Testis (tissue), 3 donors: ENCODE results near the gene GOT1. TPM values are rescaled to one million over a fixed set of nuclear protein-coding genes. Genes with fewer than 3 reads are reported as not detected.
A peak's percentile ranks its signal among the peaks of the same experiment; 100 is the strongest.

Experiments used
- DNase-seq: peaks from one replicate; pipeline ENCODE4 v3.0.0-alpha.2; 2019
- H3K27ac ChIP-seq, 2 donors: fragments of 200-600 bp; sonication (generic); one replicate each; pipeline ENCODE4 v1.5.1; 2019
- H3K27me3 ChIP-seq: fragments of 200-600 bp; sonication (generic); one replicate; pipeline ENCODE4 v1.5.1; 2019
- H3K36me3 ChIP-seq: fragments of 200-600 bp; sonication (generic); one replicate; pipeline ENCODE4 v1.5.1; 2017; ENCODE audit warnings: low read depth; ENCODE audit errors: missing control alignments
- H3K4me1 ChIP-seq: fragments of 200-600 bp; sonication (generic); one replicate; pipeline ENCODE4 v1.5.1; 2019
- H3K4me3 ChIP-seq, 2 donors: fragments of 200-600 bp; sonication (generic); one replicate each; pipeline ENCODE4 v1.5.1; 2017 to 2019
- H3K9me3 ChIP-seq: fragments of 200-600 bp; sonication (generic); one replicate; pipeline ENCODE4 v1.5.1; 2017
- POLR2A ChIP-seq: fragments of 450-650 bp; IDR thresholded peaks from one replicate; pipeline ENCODE4 v1.6.1; 2017; ENCODE audit warnings: antibody characterized with exemption, mild to moderate bottlenecking, moderate library complexity
- WGBS, 2 donors: methylation state at CpG; one replicate each; pipeline ENCODE4 v1.1.5; 2018; 5-methylcytosine and 5-hydroxymethylcytosine counted together
- intact Hi-C: fragments of 100-400 bp; cut with DNase I; formaldehyde crosslinking; loops from one replicate; pipeline ENCODE4 v1.15.1; 2023; ENCODE audit warnings: low total_unique reads
- polyA plus RNA-seq: library from polyadenylated mRNA; stranded (reverse); fragments of 350-450 nt; fragmentation: Illumina TruSeq; extraction: RNeasy Lipid Tissue Mini Kit (QIAGEN cat#74804); gene quantifications from one replicate; pipeline ENCODE4 v1.2.3, GENCODE V29; 2014; ENCODE audit warnings: low read depth, low replicate concordance; ENCODE audit not compliant: insufficient read depth
- total RNA-seq, 2 donors: library from RNA; depleted of rRNA; stranded (reverse); fragments of >200 nt; gene quantifications; one replicate each; pipeline ENCODE4 v1.2.3, GENCODE V29; 2016
- TF ChIP-seq, protein P1 (sequence below), 3 experiments: fragments of 450-650 bp in 2 of 3; fragments of 200-600 bp in 1 of 3; sonication (generic) in 1 of 3; IDR thresholded peaks; one replicate each; pipeline ENCODE4 v1.5.1; 2016 to 2019; ENCODE audit warnings: antibody characterized with exemption in 3 of 3, mild to moderate bottlenecking in 2 of 3, moderate library complexity in 1 of 3

GOT1 gene
- total and polyA plus RNA-seq, 3 donors from 2014 or later: 34.3 to 121 (median 38.3) TPM

DNA sequence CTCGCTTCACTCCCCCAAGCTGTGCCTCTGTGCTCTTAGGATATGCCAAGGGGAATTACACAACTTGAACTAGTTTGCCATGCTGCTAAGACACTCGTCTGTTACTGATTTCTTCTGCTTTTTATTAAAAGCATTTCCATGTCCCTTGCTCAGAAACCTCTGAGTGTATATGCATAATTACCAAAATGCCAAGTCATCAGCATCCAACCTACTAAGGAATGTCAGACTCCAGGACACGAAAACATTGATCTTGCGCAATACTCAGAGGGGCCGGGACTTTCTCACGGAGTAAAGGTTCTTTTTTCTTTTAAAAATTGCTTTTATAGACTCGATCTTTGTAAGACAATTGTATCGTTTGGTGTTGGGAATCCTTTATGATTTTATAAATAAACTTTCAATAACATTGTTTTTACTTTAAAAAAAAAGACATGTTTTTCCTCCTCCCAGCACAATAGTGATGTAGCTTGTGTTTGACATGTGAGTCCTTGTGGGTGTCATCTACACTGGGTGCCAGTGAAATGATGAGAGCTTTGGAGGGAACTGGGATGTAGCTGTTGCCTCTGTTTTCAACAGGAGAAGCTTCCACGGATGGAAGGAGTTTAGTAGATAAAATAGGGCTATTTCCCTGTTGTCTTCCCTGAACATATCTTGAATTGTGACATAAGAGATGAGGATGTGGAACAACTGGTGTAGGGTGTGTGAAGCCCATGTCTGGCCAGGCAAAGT lies 57.7 kb downstream of the GOT1 start:
- Histone ChIP-seq H3K27ac (no peak overlapping the region), H3K9me3 (no peaks in the 10 kb centered on the region), H3K36me3 (no peaks in the 10 kb centered on the region), H3K4me1 (no peaks in the 10 kb centered on the region), H3K27me3 (no peaks in the 10 kb centered on the region), H3K4me3 (no peak overlapping the region)
- no peak for DNase-seq
- TF ChIP-seq POLR2A: no peak
- TF ChIP-seq, protein P1, sequence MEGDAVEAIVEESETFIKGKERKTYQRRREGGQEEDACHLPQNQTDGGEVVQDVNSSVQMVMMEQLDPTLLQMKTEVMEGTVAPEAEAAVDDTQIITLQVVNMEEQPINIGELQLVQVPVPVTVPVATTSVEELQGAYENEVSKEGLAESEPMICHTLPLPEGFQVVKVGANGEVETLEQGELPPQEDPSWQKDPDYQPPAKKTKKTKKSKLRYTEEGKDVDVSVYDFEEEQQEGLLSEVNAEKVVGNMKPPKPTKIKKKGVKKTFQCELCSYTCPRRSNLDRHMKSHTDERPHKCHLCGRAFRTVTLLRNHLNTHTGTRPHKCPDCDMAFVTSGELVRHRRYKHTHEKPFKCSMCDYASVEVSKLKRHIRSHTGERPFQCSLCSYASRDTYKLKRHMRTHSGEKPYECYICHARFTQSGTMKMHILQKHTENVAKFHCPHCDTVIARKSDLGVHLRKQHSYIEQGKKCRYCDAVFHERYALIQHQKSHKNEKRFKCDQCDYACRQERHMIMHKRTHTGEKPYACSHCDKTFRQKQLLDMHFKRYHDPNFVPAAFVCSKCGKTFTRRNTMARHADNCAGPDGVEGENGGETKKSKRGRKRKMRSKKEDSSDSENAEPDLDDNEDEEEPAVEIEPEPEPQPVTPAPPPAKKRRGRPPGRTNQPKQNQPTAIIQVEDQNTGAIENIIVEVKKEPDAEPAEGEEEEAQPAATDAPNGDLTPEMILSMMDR (IDR thresholded peaks at IDR 0.05): no peak
- WGBS, 2 donors: 75 to 88% methylated on average over 9 of the region's 9 CpGs
- intact Hi-C loops: no loop called here

DNA sequence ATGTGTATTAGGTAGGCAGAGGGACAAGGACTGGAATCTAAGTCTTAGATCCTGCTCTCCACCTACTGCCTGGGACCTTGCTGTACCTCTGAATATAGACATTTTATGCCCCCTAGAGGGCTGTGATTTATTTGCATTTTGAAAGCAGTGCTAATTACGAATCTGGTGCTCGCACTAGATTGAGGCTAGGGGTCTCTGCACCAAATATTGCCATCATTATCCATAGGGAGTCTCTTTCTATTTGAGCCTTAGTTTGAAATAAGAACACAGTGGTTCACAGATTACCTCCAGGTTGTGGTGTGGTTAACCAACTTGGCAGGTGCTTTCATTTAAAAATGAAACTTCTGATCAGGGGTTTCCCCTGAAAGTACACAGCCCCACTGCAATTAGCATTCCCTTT lies 59.4 kb downstream of the GOT1 start:
- no peak overlapping the region for H3K27ac ChIP-seq
- H3K27me3 ChIP-seq: no peaks in the 10 kb centered on the region
- TF ChIP-seq, protein P1 (IDR thresholded peaks at IDR 0.05): peak in 2 of 3 experiments; percentile 19 to 22
- no peak for TF ChIP-seq POLR2A
- H3K4me1 ChIP-seq: no peaks in the 10 kb centered on the region
- H3K36me3 ChIP-seq: no peaks in the 10 kb centered on the region
- H3K4me3 ChIP-seq: no peak overlapping the region
- intact Hi-C loops: no loop called here
- no peaks in the 10 kb centered on the region for H3K9me3 ChIP-seq
- peak; percentile 41 for DNase-seq
- 51 to 53% methylated on average over 2 of the region's 2 CpGs for WGBS, 2 donors

DNA sequence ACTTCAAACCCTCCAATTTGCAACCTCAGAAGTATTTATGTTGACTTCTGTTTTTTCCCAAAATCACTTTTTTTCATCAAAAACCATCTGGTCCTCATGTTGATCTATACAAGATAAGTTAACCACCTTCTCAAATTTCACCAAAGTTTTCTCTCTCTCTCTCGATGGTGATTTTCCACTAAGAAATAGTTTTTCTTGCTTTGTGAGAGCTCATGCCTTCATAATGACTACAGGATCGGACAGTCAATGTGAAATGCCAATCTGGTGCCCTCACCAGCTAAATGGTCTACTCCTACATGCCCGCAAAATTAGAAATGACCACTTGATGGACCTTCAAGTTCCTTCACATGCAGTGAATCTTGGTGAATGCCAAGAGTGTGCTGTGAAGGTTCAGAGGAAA lies 60.9 kb downstream of the GOT1 start:
- 87 to 89% methylated on average over 3 of the region's 3 CpGs for WGBS, 2 donors
- Histone ChIP-seq H3K4me3 (no peak overlapping the region), H3K27ac (no peak overlapping the region), H3K4me1 (no peaks in the 10 kb centered on the region), H3K9me3 (no peaks in the 10 kb centered on the region), H3K27me3 (no peaks in the 10 kb centered on the region), H3K36me3 (no peaks in the 10 kb centered on the region)
- TF ChIP-seq, protein P1 (IDR thresholded peaks at IDR 0.05): no peak
- no peak for TF ChIP-seq POLR2A
- DNase-seq: no peak
- intact Hi-C loops: no loop called here

DNA sequence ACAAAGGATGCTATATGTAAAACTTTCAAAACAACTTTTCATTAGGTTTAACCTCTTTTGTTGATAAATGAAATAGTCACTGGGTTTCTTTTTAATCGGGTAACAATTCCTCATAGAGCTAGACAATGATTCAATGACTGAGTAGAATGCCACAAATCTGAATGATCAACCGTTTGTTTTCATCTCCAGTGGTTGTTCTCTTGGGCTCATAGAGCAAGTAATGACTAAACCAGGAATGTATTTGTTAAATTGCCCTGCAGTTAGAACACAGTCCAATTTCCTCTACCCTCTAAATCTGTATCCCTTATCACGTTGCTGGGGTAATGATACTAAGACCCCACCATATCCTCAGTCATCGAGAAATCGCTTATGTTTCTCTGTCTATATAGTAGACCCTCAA lies 61.3 kb downstream of the GOT1 start:
- intact Hi-C loops: no loop called here
- Histone ChIP-seq H3K27ac (no peak overlapping the region), H3K4me1 (no peaks in the 10 kb centered on the region), H3K27me3 (no peaks in the 10 kb centered on the region), H3K36me3 (no peaks in the 10 kb centered on the region), H3K9me3 (no peaks in the 10 kb centered on the region), H3K4me3 (no peak overlapping the region)
- TF ChIP-seq POLR2A: no peak
- TF ChIP-seq, protein P1 (IDR thresholded peaks at IDR 0.05): no peak
- DNase-seq: no peak
- 89 to 92% methylated on average over 5 of the region's 5 CpGs for WGBS, 2 donors

DNA sequence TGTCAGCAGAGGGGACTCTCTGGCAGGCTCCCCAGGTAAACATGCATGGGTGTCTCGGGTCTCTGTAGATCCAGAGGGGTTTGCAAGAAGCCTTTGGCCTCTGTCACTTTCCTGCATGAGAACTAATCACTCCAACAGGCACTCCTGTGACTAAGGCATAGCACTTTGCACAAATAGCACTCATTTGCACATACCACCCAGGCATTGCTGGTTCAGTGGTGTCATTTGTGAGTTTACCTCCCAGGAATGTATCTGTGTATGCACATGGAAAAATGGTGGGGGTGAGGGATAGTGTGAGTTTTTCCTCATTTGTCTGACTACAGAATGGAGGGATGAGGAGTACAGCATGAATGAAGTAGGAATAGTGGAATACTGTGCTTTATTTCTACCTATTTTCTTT lies 61.8 kb downstream of the GOT1 start:
- TF ChIP-seq, protein P1 (IDR thresholded peaks at IDR 0.05): no peak
- no peak for TF ChIP-seq POLR2A
- no peak for DNase-seq

More for the DNA sequence above, 61.8 kb downstream of the GOT1 start:
- 50 to 61% methylated on average over 1 of the region's 1 CpG for WGBS, 2 donors
- Histone ChIP-seq H3K27ac (no peak overlapping the region), H3K9me3 (no peaks in the 10 kb centered on the region), H3K36me3 (no peaks in the 10 kb centered on the region), H3K4me3 (no peak overlapping the region), H3K27me3 (no peaks in the 10 kb centered on the region), H3K4me1 (no peaks in the 10 kb centered on the region)
- intact Hi-C loops: no loop called here
